ENCODE data around the gene ASB10. TPM values are rescaled to one million over a fixed set of nuclear protein-coding genes. Genes with fewer than 3 reads are reported as not detected.

ASB10 gene
- total and polyA plus RNA-seq, 7 donors, result 3.8 to 29.6 (median 22.5) TPM

DNA sequence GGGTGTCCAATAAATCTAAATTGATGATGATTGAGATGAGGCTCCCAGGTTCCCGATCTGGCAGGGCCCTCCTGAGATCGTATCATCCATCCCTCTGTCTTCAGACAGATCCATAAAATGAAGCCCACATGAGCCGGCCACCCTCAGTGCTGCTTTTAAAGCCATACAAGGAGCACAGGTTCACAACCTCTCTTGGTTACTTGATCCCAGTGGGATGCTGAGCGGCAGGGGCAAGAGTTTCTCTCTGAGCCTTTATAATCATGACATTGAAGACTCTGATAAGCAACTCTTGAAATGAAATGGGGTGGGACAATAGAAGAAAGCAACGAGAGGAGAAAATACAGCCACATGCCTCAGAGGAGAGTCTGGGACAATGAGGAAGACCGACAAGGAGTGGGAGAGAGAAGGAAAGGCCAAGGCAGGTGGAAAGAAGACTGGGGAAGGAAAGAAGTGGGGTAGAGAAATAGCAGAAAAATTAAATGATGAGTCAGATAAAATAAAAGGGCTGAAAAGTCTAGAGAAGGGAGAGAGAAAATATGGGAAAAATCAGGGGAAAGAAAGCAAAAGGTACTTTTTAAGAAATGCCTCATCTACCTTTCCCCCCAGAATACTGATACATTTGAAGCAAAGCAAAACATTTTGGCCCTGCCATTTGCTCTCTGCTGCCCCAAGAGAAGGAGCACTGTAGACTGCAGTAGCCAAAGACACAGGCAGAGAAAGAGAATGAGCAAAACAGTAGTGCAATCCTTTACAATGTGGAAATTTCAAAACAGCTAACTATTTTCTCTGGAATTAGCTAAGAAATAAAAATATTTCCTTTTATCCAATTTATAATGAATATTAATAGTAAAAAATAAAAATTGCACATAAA, 34.2 kb downstream of the ASB10 start:
- no peak for ATAC-seq
- intact Hi-C loops (cut with DNase I), result no loop called here
- Histone ChIP-seq H3K4me3 (no peak overlapping the region), H3K36me3 (ENCODE audit: insufficient read depth in 1 of 2, low read depth in 1 of 2) (peaks cover 0 to 9% of the 10 kb centered on the region in 2 donors), H3K4me1 (no peaks in the 10 kb centered on the region), H3K27me3 (ENCODE audit: insufficient read depth in 3 of 3, low read length in 2 of 3) (peaks cover 0 to 8% (median 0%) of the 10 kb centered on the region in 3 donors), H3K27ac (no peak overlapping the region), H3K9me3 (no peaks in the 10 kb centered on the region)
- TF ChIP-seq CTCF (IDR thresholded peaks at IDR 0.05), result no peak
- WGBS, 3 donors, result 66 to 69% (median 69%) methylated on average over 6 of the region's 6 CpGs
- no peak for DNase-seq

DNA sequence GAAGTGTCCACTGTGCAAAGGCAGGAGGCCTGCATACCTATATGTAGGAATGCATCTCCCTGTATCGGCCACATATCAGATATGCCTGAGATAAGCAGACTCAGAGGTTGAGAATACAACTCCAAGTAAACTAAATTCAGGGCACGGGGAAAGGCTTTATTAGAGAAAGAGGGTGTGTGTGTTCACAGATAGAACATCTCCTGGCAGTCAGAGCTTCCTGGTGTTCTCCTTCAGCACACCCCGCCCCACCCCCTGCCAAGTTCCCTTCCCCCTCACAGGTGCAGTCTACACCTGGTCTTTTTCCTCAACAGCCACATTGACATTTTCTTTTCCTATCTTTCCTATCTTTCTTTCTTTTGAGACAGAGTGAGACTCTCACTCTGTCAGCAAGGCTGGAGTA, 36.7 kb downstream of the ASB10 start:
- Histone ChIP-seq H3K9me3 (no peaks in the 10 kb centered on the region), H3K36me3 (ENCODE audit: insufficient read depth in 1 of 2, low read depth in 1 of 2) (peaks cover 0 to 13% of the 10 kb centered on the region in 2 donors), H3K4me3 (no peak overlapping the region), H3K27ac (no peak overlapping the region), H3K27me3 (ENCODE audit: insufficient read depth in 3 of 3, low read length in 2 of 3) (peaks cover 0 to 8% (median 0%) of the 10 kb centered on the region in 3 donors), H3K4me1 (no peaks in the 10 kb centered on the region)
- intact Hi-C loops (cut with DNase I), result no loop called here
- 77 to 85% (median 81%) methylated on average over 3 of the region's 3 CpGs for WGBS, 3 donors
- ATAC-seq (no peak), DNase-seq (no peak)
- TF ChIP-seq CTCF (IDR thresholded peaks at IDR 0.05), result no peak

- peaks cover 2% of the 10 kb centered on the region for H3K4me1 ChIP-seq
- H3K9me3 ChIP-seq, result no peaks in the 10 kb centered on the region
- H3K27ac ChIP-seq, result no peak overlapping the region
- no peak for TF ChIP-seq CTCF (IDR thresholded peaks at IDR 0.05)
- no peak overlapping the region for H3K4me3 ChIP-seq
- WGBS, 3 donors, result 69 to 74% (median 74%) methylated on average over 22 of the region's 22 CpGs
- peaks cover 0 to 8% (median 0%) of the 10 kb centered on the region in 3 donors for H3K27me3 ChIP-seq (ENCODE audit: insufficient read depth in 3 of 3, low read length in 2 of 3)
- H3K36me3 ChIP-seq (ENCODE audit: insufficient read depth in 1 of 2, low read depth in 1 of 2), result peaks cover 0 to 19% of the 10 kb centered on the region in 2 donors
- intact Hi-C loops (cut with DNase I), result no loop called here
- ATAC-seq, result no peak
- DNase-seq, result peak in 1 of 2 donors; percentile 36
Measured at GRCh38 chr7:151148319-151149259, 38.5 kb downstream of the ASB10 start.

DNA sequence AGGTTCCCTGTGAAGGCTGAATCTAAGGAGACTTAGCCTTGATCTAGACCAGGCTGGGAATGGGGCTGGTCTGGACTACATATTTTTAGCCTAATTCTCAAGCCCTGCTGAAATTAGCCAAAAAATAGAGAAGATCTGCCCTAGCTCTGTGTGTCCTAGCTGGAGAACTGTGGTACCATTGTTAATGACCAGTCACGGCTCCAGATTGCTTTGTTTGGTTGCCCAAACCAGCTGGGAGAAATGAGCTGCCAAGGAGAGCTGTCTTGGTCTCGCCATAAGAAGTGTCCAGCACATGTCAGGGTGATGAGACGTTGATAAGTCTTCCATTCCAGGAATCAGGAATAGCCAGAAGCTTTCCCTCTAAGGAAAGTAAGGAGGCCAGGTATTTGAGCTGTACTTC, 40.3 kb downstream of the ASB10 start:
- ATAC-seq (no peak), DNase-seq (no peak)
- Histone ChIP-seq H3K36me3 (ENCODE audit: insufficient read depth in 1 of 2, low read depth in 1 of 2) (peaks cover 0 to 31% of the 10 kb centered on the region in 2 donors), H3K27me3 (ENCODE audit: insufficient read depth in 3 of 3, low read length in 2 of 3) (peaks cover 0 to 7% (median 0%) of the 10 kb centered on the region in 3 donors), H3K27ac (no peak overlapping the region), H3K4me1 (peaks cover 4% of the 10 kb centered on the region), H3K9me3 (no peaks in the 10 kb centered on the region), H3K4me3 (no peak overlapping the region)
- TF ChIP-seq CTCF (IDR thresholded peaks at IDR 0.05), result no peak
- intact Hi-C loops (cut with DNase I), result no loop called here
- 43 to 62% (median 47%) methylated on average over 3 of the region's 3 CpGs for WGBS, 3 donors
